NCI-H526 treated with DMSO at 0.1 percent for 48 hours (cell line): ENCODE measurements around the gene GASK1B.

Source experiments
- DNase-seq: peaks from one replicate; lab custom pipeline; 2025; lab: John Stamatoyannopoulos, UW

The GASK1B gene

GRCh38 chr4:158146736-158147135 lies 26.1 kb downstream of the GASK1B start:
- DNase-seq = no peak

- no peak for DNase-seq
Measured at GRCh38 chr4:158139086-158139485, 33.7 kb downstream of the GASK1B start.

- no peak for DNase-seq
Measured at GRCh38 chr4:158134222-158134621, 38.6 kb downstream of the GASK1B start.

- DNase-seq = no peak
Measured at GRCh38 chr4:158133551-158133950, 39.3 kb downstream of the GASK1B start.

GRCh38 chr4:158131027-158131426 lies 41.8 kb downstream of the GASK1B start:
- no peak for DNase-seq

- no peak for DNase-seq
Measured at GRCh38 chr4:158130204-158130603, 42.6 kb downstream of the GASK1B start.

- DNase-seq = no peak
Measured at GRCh38 chr4:158129694-158130093, 43.1 kb downstream of the GASK1B start.

GRCh38 chr4:158128540-158128939 lies 44.3 kb downstream of the GASK1B start:
- DNase-seq = no peak

GRCh38 chr4:158125310-158125709 lies 47.5 kb downstream of the GASK1B start:
- no peak for DNase-seq
